ENCODE data around the gene ABLIM1.

ABLIM1 gene

DNA sequence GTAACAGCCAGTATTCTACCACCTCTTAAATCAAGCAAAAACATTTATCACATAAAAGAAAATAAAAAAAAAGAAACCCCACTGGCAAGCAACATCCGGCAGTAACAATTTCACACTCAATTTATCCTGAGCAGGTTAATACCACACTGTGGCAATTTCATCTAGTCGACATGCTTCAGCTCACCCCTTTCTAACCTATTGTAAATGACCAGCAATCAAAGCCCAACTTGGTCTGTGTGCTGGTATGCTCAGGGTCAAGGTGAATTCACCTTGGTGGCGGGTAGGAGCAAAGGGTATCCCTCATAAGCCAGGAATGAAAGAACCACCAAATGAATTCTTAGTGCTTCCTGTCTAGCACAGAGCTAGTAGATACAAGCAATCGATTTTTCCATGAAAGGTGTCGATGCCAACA lies 144.7 kb downstream of the ABLIM1 start:
- H3K4me3 ChIP-seq (ENCODE audit: low read depth, low read length): no peak overlapping the region
- TF ChIP-seq, protein P1, sequence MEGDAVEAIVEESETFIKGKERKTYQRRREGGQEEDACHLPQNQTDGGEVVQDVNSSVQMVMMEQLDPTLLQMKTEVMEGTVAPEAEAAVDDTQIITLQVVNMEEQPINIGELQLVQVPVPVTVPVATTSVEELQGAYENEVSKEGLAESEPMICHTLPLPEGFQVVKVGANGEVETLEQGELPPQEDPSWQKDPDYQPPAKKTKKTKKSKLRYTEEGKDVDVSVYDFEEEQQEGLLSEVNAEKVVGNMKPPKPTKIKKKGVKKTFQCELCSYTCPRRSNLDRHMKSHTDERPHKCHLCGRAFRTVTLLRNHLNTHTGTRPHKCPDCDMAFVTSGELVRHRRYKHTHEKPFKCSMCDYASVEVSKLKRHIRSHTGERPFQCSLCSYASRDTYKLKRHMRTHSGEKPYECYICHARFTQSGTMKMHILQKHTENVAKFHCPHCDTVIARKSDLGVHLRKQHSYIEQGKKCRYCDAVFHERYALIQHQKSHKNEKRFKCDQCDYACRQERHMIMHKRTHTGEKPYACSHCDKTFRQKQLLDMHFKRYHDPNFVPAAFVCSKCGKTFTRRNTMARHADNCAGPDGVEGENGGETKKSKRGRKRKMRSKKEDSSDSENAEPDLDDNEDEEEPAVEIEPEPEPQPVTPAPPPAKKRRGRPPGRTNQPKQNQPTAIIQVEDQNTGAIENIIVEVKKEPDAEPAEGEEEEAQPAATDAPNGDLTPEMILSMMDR (IDR thresholded peaks at IDR 0.05; ENCODE audit: borderline replicate concordance, insufficient read depth, low read depth, low read length): no peak

GRCh38 chr10:114511881-114512280 lies 146.2 kb downstream of the ABLIM1 start:
- no peak overlapping the region for H3K4me3 ChIP-seq (ENCODE audit: low read depth, low read length)
- TF ChIP-seq, protein P1 (IDR thresholded peaks at IDR 0.05; ENCODE audit: borderline replicate concordance, insufficient read depth, low read depth, low read length): no peak

DNA sequence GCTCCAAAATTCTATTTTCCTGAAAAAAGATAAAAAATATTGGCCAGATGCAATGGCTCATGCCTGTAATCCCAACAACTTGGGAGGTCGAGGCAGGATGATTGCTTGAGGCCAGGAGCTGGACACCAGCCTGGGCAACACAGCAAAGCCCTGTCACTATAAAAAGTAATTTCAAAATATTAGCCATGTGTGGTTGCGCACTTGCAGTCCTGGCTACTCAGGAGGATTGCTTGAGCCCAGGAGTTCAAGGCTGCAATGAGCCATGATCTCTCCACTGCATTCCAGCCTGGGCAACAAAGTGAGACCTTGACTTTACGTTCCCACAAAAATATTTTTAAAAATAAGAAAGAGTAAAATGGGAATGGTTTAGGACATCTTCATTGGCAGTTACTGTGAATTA lies 149.7 kb downstream of the ABLIM1 start:
- no peak overlapping the region for H3K4me3 ChIP-seq (ENCODE audit: low read depth, low read length)
- TF ChIP-seq, protein P1 (IDR thresholded peaks at IDR 0.05; ENCODE audit: borderline replicate concordance, insufficient read depth, low read depth, low read length): no peak

DNA sequence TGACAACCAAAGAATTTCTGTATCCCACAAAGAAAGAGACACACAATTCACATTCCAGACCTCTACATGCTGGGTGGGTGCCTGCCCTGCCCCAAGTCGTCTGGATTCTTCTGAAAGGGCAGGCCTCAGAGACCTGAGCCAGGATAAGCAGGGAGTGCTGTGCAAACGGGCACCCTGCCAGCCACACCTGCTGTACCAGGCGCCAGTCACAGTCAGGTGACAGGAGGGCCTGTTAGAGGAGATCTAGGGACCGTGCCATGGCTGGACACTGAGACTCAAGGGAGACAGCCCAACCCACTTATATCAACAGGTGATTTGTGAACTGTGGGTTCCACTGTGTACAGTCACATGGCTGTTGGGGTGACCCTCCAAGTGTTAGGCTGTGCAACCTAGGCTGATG lies 150.6 kb downstream of the ABLIM1 start:
- TF ChIP-seq, protein P1 (IDR thresholded peaks at IDR 0.05; ENCODE audit: borderline replicate concordance, insufficient read depth, low read depth, low read length): no peak
- H3K4me3 ChIP-seq (ENCODE audit: low read depth, low read length): no peak overlapping the region

DNA sequence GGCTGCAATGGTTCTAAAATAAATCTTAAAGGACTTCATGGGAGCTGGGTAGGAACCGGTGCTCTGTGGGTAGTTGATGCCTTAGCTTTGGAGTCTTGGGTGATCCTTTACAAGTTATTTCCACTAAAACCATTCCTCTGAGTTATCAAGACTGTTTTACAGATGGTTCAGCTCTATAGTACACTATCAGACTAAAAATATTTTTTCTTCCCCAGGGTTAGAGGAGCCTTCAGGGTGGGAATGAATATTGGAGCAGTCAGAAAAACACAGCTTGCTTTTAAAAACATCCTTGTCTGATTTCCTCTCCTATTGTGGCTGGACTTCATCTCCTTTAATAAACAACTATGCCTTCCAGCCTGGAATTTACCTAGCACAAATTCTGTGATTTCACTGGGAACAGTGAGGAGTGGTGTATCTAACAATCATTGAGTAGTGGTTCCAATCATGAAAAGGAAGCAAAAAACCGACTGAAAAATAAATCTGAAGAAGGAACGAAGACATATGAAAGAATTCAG lies 151.1 kb downstream of the ABLIM1 start:
- TF ChIP-seq, protein P1 (IDR thresholded peaks at IDR 0.05; ENCODE audit: borderline replicate concordance, insufficient read depth, low read depth, low read length): no peak
- H3K4me3 ChIP-seq (ENCODE audit: low read depth, low read length): no peak overlapping the region

GRCh38 chr10:114504769-114505579 lies 153.1 kb downstream of the ABLIM1 start:
- TF ChIP-seq, protein P1 (IDR thresholded peaks at IDR 0.05; ENCODE audit: borderline replicate concordance, insufficient read depth, low read depth, low read length): no peak

GRCh38 chr10:114502074-114502473 lies 156.0 kb downstream of the ABLIM1 start:
- no peak overlapping the region for H3K4me3 ChIP-seq (ENCODE audit: low read depth, low read length)
- TF ChIP-seq, protein P1 (IDR thresholded peaks at IDR 0.05; ENCODE audit: borderline replicate concordance, insufficient read depth, low read depth, low read length): no peak

More at GRCh38 chr10:114504769-114505579, 153.1 kb downstream of the ABLIM1 start:
- H3K4me3 ChIP-seq (ENCODE audit: low read depth, low read length): no peak overlapping the region

All from GM12875 (cell line).